Suprapubic skin (tissue), 3 donors: Measurements from ENCODE around the gene CPT1B.

Experiments used
- CTCF ChIP-seq, 2 donors: fragments of 200-600 bp in 1 of 2; fragments of 450-650 bp in 1 of 2; sonication (generic) in 1 of 2; IDR thresholded peaks; one replicate each; pipeline ENCODE4 v1.5.1; 2016 to 2019; ENCODE audit warnings: antibody characterized with exemption in 2 of 2, mild to moderate bottlenecking in 1 of 2, moderate library complexity in 1 of 2
- EP300 ChIP-seq: sonication (generic); formaldehyde crosslinking; IDR thresholded peaks from one replicate; pipeline ENCODE4 v1.6.1; 2017; ENCODE audit warnings: antibody characterized with exemption
- POLR2A ChIP-seq, 2 donors: fragments of 450-650 bp; IDR thresholded peaks; one replicate each; pipeline ENCODE4 v1.6.1; 2017; ENCODE audit warnings: antibody characterized with exemption in 2 of 2, mild to moderate bottlenecking in 2 of 2, moderate library complexity in 2 of 2

GRCh38 chr22:50563413-50564160, 14.6 kb downstream of the CPT1B start:
- TF ChIP-seq CTCF (IDR thresholded peaks at IDR 0.05) (no peak), EP300 (no peak), POLR2A (IDR thresholded peaks at IDR 0.05) (no peak)
